ENCODE data around the gene RILPL1. TPM values are rescaled to one million over a fixed set of nuclear protein-coding genes. Genes with fewer than 3 reads are reported as not detected.

The RILPL1 gene
- total RNA-seq, 4 donors from 2014 or later, result 7.3 to 24.7 (median 12.0) TPM

DNA sequence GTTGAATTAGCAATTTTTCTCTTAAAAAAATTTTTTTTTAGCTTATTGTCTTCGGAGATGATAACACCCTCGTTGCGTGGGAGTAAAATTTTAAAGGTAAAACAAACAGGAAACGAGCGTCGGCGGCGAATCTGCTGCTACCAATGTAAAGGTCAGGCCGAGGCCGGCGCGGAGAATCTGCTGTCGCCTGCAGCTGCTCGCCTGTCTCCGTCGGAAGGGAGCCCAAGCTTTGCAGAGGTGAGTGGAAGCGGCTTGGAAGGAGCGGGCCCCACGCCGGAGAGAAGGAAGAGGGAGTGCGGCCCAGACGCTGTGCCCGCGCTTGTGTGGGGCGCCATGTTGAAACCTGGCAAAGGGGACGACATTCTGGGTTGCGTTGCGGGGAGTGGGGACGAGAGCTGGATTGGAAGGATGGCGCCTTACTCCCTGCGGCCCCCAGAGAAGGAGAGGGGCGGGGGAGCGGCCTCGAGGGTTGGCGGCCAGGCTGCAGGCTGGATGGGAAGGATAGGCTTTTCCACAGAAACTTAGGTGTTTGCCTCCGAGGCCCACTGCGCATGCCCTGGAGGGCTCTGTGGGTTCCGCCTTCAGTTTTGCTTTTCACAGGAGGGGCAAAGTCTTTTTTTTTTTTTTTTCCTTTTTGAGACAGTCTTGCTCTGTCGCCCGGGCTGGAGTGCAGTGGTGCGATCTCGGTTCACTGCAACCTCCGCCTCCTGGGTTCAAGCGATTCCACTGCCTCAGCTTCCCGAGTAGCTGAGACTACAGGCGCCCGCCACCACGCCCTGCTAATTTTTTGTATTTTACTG is 75.3 kb downstream of the RILPL1 start, which contains the start of gene SNRNP35:
Gene SNRNP35 (plus strand): TSS at position 160 of the 800 bp plus-strand sequence. CDS start 7,402 bp downstream, outside the sequence.
- TF ChIP-seq, protein P1, sequence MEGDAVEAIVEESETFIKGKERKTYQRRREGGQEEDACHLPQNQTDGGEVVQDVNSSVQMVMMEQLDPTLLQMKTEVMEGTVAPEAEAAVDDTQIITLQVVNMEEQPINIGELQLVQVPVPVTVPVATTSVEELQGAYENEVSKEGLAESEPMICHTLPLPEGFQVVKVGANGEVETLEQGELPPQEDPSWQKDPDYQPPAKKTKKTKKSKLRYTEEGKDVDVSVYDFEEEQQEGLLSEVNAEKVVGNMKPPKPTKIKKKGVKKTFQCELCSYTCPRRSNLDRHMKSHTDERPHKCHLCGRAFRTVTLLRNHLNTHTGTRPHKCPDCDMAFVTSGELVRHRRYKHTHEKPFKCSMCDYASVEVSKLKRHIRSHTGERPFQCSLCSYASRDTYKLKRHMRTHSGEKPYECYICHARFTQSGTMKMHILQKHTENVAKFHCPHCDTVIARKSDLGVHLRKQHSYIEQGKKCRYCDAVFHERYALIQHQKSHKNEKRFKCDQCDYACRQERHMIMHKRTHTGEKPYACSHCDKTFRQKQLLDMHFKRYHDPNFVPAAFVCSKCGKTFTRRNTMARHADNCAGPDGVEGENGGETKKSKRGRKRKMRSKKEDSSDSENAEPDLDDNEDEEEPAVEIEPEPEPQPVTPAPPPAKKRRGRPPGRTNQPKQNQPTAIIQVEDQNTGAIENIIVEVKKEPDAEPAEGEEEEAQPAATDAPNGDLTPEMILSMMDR (IDR thresholded peaks at IDR 0.05; ENCODE audit: low read depth), result no peak

DNA sequence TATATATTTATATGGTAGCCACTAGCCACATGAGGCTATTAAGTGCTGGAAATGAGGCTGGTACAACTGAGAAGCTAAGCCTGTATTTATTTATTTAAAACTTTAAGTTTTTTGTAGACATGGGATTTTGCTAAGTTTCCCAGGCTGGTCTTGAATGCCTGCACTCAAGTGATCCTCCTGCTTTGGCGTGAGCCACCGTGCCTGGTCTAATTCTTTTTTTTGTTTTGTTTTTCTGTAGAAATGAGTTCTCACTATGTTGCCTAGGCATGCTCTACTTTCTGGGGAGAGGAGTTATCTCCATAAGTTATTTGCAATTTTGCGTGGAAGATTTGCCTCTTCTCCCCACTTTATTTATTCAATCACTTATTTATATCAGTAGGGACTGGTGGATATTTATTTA is 80.4 kb downstream of the RILPL1 start:
- TF ChIP-seq, protein P1 (IDR thresholded peaks at IDR 0.05; ENCODE audit: low read depth), result no peak

DNA sequence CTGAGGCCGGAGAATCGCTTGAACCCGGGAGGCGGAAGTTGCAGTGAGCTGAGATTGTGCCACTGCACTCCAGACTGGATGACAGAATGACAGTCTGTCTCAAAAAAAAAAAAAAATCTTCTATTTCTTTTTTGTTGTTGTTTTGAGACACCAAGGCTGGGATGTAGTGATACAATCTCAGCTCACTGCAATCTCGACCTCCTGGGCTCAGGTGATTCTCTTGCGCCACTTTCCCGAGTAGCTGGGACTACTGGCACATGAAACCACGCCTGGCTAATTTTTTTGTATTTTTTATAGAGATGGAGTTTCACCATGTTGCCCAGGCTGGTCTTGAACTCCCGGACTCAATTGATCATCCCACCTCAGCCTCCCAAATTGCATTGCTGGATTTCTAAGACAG is 82.9 kb downstream of the RILPL1 start:
- TF ChIP-seq, protein P1 (IDR thresholded peaks at IDR 0.05; ENCODE audit: low read depth), result no peak

DNA sequence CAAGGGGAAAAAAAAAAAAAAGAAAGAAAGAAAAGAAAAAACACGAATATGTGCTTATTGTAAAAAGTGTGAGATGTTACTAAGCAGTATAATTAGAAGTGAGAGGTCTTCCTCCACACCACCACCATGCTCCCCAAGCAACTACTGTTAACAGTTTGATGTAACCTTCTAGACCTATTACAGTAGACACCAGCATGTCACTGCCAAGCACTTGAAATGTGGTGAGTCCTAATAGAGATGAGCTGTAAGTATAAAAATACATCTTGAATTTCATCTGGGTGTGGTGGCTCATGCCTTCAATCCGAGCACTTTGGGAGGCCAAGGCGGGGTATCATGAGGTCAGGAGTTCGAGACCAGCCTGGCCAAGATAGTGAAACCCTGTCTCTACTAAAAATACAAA is 83.7 kb downstream of the RILPL1 start:
- TF ChIP-seq, protein P1 (IDR thresholded peaks at IDR 0.05; ENCODE audit: low read depth), result no peak

DNA sequence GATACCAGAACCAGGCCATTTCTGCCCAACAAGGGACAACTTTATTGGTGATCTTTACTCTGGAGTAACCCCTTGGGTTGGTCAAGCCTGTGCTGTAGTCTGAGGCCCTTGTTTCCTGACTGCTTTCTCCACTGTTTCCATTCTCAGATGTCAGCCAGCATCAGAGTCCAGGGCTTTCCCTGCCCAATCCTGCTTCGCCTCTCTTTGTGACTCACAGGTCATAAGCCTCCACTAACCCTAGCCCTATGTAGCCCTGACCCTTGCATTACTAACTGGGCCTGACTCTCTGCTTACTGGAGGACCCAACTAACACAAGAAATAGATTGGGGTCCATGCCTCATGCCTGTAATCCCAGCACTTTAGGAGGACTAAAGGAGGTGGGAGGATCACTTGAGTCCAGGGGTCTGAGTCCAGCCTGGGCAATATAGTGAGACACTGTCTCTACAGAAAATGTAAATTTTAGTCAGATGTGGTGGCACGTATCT is 84.2 kb downstream of the RILPL1 start:
- TF ChIP-seq, protein P1 (IDR thresholded peaks at IDR 0.05; ENCODE audit: low read depth), result no peak

DNA sequence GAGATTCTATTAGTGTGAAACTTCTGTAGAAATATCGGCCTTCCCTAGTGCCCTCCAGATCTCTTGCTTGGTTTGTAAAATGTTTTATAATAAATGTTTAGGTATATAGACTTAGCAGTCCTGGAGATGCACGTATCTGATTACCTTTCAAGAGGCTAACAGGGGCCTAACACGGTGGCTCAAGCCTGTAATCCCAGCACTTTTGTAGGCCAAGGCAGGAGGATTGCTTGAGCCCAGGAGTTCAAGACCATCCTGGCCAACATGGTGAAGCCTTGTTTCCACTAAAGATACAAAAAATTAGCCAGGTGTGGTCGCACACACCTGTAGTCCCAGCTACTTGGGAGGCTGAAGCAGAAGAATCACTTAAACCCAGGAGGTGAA is 87.2 kb downstream of the RILPL1 start:
- TF ChIP-seq, protein P1 (IDR thresholded peaks at IDR 0.05; ENCODE audit: low read depth), result no peak

DNA sequence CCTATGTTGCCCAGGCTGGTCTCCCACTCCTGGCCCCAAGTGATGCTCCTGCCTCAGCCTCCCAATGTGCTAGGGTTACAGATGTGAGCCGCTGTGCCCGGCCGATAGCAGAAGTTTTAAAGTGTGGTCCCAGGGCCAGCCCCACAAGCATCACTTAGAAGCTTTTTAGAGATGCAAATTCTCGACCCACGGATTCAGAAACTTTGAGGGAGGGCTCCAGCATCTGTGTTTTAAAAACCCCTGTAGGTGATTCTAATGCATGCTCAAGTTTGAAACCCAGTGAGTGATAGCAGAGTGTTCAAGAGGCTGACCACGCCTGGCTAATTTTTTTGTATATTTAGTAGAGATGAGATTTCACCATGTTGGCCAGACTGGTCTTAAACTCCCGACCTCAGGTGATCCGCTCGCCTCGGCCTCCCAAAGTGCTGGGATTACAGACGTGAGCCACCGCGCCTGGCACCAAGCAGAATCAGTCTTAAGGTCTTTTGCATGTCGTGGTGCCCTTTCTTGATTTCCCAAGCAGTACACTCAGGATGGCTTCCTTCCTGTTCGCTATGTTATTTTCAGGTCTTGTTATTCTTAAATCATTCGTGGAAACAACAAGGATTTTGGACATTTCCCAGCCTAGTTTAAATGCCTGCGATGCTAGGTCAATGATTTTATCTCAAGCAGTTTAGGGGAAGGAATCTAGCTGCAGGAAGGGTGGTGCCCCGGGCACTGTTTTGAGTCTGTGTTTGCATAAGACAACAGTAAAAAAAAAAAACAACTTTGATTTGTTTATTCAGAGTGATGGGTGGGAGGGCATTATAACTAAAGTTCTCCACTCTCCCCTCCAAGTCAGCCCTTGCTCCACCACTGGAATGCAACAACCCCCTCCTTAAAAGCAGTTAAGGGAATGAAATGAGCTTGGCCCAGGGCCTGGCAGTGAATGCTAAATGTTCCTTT is 87.9 kb downstream of the RILPL1 start:
- TF ChIP-seq, protein P1 (IDR thresholded peaks at IDR 0.05; ENCODE audit: low read depth), result no peak

Data from subcutaneous adipose tissue (tissue), 4 donors.